ENCODE results near the gene SBF2.
"Not testable (repeated sequence)": the region's sequence is repeated elsewhere in the genome, so short reads cannot be mapped to it uniquely, and the experiment has no call there.

SBF2 gene

DNA sequence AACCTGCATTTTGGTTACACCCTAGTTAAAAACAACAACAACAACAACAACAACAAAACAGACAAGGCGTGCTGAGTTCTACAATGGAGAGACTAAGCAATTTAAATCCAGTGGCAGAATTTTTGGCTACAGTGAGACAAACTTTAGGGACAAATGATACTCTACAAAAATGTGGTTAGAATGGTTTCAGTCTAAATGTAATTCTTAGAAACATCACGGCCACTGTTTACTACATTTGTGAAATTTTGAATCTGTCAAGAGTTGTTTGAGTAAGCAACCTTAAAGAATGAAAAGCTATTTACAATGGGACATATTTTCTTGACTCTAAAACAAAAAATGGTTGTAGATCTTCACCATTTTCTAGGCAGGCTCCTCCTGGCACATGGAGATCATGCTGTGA lies 370.7 kb downstream of the SBF2 start:
- no peak for DNase-seq (ENCODE audit: extremely low read depth in 1 of 2, low read depth in 1 of 2)

DNA sequence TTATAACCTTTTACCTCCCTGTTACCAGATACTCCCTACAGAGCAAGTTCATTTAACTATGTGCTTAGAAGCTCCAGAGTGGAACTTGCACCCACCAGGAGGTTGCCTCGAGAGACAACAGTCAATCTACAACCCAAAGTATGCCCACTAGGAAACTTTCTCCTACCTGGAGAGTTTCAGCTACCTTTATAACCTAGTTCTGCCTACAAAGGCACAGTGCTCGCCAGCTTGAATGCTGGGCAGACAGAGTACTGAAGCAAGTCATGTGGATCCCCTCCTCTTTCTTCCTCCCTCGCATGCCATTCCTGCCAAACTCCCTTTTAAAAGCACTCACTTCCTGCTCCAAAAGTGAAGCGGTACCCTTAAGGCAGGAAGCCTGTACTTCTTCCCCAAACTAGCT lies 371.2 kb downstream of the SBF2 start:
- no peak for DNase-seq (ENCODE audit: extremely low read depth in 1 of 2, low read depth in 1 of 2)

DNA sequence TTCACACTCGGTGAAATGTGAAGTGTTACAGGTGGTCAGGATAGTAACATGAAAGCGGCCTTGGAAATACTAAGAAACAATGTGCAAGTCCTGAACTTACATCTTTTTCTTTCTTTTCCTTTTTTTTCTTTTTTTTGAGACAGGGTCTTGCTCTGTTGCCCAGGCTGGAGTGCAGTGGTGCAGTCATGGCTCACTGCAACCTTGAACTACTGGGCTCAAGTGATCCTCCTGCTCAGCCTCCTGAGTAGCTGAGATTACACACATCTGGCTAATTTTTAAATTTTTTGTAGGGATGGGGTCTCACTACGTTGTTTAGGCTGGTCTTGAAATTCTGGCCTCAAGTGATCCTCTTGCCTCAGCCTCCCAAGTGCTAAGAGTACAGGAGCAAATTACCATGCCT lies 377.5 kb downstream of the SBF2 start:
- DNase-seq (ENCODE audit: extremely low read depth in 1 of 2, low read depth in 1 of 2) = no peak

DNA sequence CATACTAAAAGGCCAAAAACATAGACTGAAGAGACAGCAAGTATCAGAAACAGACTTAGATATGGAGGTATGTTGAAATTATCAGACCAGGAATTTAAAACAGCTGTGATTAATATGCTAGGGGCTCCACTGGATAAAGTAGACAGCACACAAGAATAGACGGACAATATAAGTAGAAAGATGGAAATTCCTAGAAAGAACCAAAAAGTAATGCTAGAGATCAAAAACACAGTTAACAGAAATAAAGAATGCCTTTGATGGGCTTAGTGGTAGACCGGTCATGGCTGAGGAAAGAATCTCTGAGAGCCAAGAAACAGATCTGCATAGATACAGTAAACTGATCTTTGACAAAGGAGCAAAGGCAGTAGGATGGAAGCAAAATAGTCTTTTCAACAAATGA lies 380.0 kb downstream of the SBF2 start:
- no peak for DNase-seq (ENCODE audit: extremely low read depth in 1 of 2, low read depth in 1 of 2)

DNA sequence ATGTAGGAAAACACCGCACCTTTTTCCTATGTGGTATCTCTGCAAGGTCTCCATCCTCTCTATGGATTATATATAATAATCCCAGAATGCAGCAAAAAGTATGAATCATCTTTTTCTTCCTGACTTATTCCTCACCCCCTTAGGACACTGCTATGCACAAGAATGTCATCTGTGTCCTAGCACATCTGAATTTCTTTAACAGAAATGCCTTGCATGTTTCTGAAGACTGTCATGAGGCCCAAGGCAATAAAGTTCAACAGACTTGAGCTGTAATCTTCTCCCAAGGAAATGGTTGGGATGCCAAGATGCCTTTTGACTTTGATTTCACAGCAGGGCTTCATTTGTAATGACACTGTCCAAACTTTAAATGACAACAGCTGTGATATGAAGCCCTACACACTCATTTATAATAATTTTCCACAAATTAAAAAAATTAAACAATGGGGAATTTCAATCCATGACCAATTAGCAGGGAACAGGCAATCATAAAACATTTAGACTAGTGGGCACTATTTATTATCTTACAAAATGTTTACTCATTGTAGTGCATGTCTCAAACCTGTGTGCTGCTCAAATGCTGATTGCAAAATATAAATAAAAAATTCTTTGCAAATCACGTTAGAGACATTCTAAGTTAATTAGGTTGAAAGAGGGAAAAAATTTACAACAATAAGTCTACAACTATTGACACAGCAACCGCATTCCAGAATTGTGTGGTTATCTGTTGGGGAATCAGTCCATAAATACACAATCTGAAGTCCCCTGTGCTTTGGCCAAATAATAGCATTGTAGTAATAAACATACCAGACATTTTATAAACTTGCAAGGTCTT lies 387.8 kb downstream of the SBF2 start:
- DNase-seq (ENCODE audit: extremely low read depth in 1 of 2, low read depth in 1 of 2) = no peak

DNA sequence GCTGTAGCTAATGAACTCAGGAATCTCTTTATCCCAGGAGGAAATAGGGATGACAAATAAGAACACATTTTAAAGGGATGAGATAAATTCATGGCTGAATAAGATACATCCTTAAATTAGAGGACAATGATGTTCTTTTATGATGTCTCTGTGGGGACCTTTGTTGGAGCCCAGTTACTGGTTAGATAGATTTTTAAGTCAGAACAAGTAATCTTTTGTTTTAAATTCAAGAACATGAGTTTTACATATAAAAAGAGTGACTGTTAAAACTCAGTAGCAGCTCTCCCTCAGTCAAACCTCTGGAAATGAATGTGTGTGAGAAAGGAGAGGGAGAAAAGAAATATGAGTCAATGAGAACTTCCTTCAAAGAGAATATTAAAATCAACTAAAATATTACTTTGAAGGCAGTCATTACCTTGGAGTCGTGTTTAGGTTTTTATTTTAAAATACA lies 388.5 kb downstream of the SBF2 start:
- no peak for DNase-seq (ENCODE audit: extremely low read depth in 1 of 2, low read depth in 1 of 2)

DNA sequence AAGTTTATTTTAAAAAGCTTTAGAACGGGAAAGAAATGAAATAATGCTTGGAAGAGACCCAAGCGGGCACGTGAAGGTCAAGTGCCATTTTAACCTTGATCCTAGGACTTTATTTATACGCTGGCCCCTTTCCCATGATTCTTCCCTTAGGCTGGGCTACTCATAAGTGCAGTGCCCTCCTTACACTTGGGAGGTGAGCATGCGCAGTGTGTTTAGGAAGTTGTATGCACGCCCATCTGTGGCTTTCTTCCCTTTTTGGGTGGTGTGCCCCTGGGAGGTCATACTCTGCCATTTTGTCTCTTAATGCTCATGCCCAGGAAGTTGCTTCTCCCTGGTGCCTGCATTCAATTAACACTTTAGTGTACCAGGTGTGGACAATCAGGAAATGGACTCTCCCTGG lies 390.4 kb downstream of the SBF2 start:
- DNase-seq (ENCODE audit: extremely low read depth in 1 of 2, low read depth in 1 of 2) = no peak

DNA sequence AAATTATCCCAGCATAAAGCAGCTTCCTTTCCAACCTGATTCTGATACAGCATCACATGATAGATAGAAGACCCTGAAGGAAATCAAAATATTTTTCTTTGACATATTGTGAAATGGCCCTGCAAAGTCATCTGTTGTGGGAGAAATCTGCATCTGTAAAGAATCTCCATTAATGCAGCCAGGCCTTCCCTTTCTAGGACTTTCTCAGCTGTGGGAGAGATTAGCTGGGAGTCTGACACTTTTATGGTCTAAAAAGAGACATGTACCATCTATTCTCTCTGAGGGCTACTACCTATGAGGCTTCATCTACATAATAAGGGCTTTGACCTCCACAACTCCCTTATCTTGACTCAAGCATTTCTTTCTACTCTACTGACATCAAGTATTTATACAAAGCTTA lies 392.1 kb downstream of the SBF2 start:
- DNase-seq (ENCODE audit: extremely low read depth in 1 of 2, low read depth in 1 of 2) = no peak

DNA sequence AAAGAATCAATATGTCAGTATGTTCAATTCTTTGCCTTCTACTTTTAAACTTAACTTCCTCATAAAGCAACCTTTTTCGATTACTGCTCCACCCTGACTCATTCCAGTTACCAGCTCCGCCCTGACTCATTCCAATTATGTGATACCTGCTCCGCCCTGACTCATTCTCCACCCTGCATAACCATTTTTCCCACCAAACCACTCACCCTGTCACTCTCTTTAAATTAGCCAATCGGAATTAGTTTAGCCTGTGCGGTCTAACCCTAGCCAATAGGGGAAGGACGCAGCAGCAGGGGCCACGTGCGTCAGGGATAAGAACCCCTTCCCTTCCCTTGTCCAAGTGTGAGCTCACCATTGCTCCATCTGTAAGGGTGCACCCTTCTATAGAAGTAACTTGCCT lies 393.8 kb downstream of the SBF2 start:
- DNase-seq (ENCODE audit: extremely low read depth in 1 of 2, low read depth in 1 of 2) = not testable (repeated sequence)

DNA sequence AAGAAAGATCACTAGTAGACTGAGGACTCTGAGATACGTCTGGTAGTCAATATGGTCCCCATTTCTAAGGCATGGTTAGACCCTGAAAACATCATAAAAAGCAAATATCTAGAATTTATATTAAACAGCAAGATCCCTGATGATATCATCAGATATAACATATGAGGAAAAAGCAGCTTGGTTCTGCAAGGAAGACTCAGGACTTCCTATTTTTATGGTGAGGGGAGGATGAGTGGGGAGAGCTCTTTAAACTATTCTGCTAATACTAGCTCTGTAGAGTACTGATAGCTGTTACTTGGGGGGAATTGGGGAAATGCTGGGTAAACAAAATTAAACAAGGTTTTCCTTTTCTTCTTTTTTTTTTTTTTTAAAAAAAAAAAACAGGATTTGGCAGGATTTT lies 394.3 kb downstream of the SBF2 start:
- no peak for DNase-seq (ENCODE audit: extremely low read depth in 1 of 2, low read depth in 1 of 2)

DNA sequence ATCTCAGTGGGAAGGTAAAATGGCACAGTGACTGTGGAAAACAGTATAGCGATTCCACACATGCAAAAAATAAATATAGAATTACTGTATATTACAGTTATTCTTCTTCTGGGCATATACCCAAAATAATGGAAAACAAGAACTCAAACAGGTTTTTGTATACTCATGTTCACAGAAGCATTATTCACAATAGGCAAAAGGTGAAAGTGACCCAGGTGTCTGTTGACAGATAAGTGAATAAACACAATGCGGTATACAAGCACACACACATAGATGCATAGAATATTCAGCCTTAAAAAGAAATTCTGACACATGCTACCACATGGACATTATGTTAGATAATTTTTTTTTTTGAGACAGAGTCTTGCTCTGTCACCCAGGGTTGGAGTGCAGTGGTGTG lies 397.1 kb downstream of the SBF2 start:
- DNase-seq (ENCODE audit: extremely low read depth in 1 of 2, low read depth in 1 of 2) = no peak

DNA sequence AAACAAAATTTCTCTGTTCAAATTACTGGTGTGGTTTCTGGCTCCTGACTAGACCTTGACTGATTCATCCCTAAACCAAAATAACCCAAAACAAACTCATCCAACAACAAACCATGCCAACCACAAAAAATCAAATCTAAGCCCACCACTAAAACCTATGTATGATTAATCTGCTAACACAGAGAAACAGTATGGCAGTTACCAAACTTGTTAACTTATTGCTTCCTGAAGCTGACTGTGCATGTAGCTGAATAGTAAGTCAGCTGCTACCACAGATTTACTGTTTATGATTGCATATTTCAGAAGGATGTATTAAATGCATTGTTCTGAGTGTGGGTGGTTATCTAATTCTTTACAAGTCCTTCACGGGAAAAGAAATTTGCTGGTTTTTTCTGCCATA lies 399.0 kb downstream of the SBF2 start:
- no peak for DNase-seq (ENCODE audit: extremely low read depth in 1 of 2, low read depth in 1 of 2)

DNA sequence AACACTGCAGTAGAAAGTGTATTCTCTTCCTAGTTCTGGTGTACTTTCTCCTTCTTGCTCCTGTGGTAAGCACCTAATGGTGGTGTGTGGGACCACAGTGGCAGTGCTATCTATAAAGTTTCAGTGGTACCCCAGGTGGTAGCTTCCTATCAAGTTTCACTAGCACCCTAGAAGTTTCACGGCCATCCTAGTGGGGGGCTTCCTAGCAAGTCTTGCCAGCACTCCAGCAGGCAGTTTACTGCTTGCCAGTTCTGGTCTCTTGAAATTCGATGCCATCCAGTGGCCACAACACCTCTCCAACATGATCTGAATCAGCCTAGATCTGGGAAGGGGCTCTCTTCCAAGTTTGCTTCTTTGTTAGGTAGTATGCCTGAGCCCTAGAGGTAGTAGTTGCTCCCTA lies 400.5 kb downstream of the SBF2 start:
- no peak for DNase-seq (ENCODE audit: extremely low read depth in 1 of 2, low read depth in 1 of 2)

DNA sequence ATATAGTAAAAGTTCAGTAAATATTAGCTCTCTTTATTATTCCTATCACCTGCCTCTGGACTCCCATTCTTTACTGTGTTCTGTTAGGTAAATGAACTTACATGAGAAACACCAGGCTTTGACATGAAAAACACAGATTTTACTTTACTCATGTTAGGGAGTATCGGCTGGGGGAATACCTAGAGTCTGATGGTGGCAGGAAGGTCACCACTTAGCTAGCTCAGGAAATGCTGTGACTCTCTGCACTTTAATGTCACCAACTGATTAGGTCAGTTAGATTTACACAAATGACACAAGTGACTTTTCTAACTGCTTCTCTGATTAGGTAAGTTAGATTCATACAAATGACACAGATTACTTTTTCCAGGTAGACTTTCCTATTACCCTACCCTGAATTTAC lies 405.1 kb downstream of the SBF2 start:
- no peak for DNase-seq (ENCODE audit: extremely low read depth in 1 of 2, low read depth in 1 of 2)

DNA sequence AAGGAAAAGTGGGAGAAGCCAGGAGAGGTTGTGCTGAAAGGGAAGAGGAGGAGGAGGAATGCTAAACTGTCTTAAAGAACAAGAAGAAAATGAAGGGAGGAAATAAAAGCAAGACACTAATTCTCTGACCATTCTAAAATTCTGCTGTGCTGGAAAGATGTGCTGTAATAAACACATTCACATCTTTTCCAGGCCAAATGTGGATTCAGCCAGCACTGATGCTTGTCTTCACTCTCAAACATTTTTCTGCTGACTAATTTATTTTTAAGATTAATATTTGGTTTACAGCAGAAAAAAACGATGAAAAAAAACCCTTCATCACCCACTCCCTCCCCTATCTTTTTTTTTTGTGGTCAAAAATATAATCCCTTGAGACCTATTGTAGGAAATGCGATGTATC lies 406.5 kb downstream of the SBF2 start:
- DNase-seq (ENCODE audit: extremely low read depth in 1 of 2, low read depth in 1 of 2) = no peak

DNA sequence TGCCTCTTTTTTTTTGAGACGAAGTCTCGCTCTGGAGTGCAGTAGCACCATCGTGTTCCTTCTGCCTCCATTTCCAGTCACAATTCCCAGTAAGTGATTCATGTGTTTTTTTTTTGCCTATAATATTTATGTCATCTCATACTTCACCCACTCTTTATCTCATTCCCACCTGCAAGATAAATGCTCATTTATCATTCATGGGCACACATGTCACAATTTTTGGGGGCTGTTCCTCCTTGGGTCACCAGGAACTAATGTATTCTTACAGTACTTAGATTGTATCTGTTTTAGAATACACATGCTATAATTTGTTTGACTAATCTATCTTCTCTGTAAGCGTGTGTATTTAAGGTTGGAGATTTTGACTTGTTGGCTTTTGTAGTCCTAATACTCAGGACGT lies 407.4 kb downstream of the SBF2 start:
- DNase-seq (ENCODE audit: extremely low read depth in 1 of 2, low read depth in 1 of 2) = no peak

DNA sequence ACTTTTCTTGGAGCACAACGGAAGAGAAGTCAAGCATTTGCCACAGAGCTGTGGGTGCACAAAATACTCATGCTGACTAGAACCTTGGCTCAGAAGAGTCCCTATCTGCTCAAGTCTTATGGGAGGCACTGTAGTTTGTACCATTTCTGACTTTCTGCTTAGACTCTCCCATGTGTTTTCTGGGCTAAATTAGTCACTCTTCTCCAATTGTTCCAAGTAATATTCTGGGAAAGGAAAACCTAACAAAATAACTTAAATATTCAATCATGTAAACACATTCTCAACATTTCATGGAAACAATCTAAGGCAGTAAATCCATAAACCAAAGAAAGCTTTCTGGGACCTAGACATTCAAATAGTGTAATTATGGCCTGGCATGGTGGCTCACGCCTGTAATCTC lies 409.4 kb downstream of the SBF2 start:
- DNase-seq (ENCODE audit: extremely low read depth in 1 of 2, low read depth in 1 of 2) = no peak

DNA sequence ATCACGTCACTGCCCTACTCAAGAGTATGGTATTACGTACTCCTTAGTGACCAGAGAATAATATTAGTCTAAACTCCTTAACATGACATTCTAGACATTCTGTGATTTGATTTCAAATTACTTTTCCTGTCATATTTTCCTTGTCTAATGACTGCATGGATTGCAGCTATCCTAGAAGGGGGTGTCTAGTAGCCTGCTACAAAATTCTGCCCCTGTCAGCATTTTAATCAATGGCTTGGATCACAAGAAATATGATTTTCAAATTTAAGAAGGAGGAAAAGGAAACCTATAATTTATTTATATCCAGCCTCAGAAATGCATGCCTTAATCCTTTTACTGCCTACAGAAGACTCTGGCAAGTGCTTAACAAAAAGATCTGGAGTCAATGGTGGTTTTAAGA lies 413.4 kb downstream of the SBF2 start:
- no peak for DNase-seq (ENCODE audit: extremely low read depth in 1 of 2, low read depth in 1 of 2)

DNA sequence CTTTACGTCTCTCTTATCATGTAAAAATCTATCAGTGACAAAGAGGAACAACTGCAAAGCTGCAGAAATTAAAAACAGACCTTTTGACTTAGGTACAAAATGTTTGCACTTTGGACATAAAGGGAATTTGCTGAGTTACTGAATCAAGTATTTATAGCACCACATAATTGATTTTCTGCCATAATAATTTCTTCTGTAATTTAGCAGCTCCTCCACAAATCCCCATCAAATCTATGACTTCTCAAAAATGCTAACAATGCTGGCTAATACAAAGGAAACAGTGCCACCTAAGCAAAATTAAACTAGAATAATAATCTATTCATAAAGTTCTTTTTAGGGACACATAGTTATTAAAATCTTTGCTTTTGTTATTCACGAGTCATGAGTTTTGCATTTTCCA lies 415.1 kb downstream of the SBF2 start:
- DNase-seq (ENCODE audit: extremely low read depth in 1 of 2, low read depth in 1 of 2) = no peak

DNA sequence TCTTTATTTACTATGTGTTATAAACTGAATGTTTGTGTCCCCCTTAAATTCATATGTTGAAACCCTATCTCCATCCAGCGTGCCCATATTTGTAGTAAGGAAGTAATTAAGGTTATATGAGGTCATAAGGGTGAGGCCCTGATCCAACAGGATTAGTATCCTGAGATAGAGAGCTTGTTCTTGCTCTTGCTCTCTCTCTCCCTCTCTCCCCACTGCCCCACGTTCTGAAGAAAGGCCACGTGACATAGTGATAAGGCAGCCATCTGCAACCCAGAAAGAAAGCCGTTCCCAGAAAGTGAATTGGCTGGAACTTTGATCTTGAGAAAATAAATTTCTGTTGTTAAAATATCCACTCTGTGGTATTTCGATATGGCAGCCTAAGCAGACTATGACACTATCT lies 417.7 kb downstream of the SBF2 start:
- no peak for DNase-seq (ENCODE audit: extremely low read depth in 1 of 2, low read depth in 1 of 2)

DNA sequence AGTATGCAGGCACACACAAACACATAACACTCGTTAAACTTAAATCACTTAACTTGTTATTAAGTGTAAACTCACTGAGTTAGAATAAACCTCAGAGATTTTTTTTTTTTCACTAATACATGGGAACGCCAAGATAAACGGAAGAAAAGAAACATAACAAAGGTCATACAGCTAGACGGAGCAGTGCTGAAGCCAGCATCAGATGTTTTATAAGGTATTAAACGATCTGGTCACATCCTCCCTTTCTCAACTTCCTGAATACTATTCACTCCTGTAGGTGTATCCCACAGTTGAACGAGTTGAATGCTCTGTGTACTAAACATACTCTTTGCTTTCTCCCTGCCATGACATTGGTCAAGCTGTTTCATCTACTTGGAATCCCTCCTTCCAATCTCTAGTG lies 418.2 kb downstream of the SBF2 start:
- no peak for DNase-seq (ENCODE audit: extremely low read depth in 1 of 2, low read depth in 1 of 2)

DNA sequence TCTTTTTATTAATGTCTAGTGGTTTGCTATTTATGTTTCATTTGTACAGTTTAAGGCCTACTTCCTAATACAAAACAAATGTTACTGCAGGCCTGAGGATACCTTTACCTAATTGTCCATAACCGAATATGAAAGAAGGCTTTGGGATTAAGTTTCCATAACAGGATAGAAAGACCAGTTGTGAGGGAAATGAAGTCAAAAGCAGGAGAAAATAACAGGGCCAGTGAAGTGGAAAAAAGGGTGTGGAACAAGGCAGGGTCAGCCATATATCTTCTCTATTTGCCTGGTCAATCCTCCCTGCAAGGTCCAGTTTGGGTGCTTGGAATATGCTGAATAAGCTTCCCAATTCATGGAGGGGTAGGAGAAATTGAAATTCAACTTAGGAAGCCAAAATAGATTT lies 418.6 kb downstream of the SBF2 start:
- DNase-seq (ENCODE audit: extremely low read depth in 1 of 2, low read depth in 1 of 2) = no peak

DNA sequence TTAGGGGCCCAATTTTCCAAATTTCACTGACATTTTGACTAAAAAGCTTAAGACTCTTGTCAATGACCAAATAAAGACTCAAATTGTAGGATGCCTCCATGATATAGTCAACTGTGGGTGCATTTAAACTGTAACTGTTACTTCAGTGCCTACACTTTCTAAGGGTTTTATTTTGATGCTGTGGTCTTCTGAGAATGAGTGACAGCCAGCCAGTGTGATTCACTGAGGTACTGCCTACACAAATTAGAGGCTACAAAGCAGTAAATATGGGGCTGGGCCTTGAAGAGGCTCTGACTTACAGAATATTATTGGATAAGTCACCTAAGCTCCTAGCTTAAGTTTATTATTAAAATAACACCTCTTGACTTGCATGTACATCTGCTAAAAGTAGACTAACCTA lies 419.6 kb downstream of the SBF2 start:
- DNase-seq (ENCODE audit: extremely low read depth in 1 of 2, low read depth in 1 of 2) = no peak

Measured in activated CD8-positive, alpha-beta memory T cell treated with anti-CD3 and anti-CD28 coated beads for 1 hour (primary cell).